VCaP (cell line): ENCODE data around the gene SEC22A.

Source experiments
- H3K27ac ChIP-seq: fragments of 450-650 bp; 2 replicates; pipeline ENCODE4 v1.5.1; 2017
- CTCF ChIP-seq: fragments of 450-650 bp; conservative IDR thresholded peaks from 2 replicates; pipeline ENCODE4 v1.5.1; 2017; ENCODE audit warnings: mild to moderate bottlenecking, moderate library complexity

SEC22A gene

GRCh38 chr3:123300056-123300455 lies 98.3 kb downstream of the SEC22A start:
- H3K27ac ChIP-seq: no peak overlapping the region
- no peak for TF ChIP-seq CTCF

GRCh38 chr3:123300583-123300982 lies 98.8 kb downstream of the SEC22A start:
- H3K27ac ChIP-seq: no peak overlapping the region
- no peak for TF ChIP-seq CTCF

GRCh38 chr3:123301331-123302184 lies 99.8 kb downstream of the SEC22A start:
- TF ChIP-seq CTCF: no peak

GRCh38 chr3:123302961-123303360 lies 101.2 kb downstream of the SEC22A start:
- no peak for TF ChIP-seq CTCF
- no peak overlapping the region for H3K27ac ChIP-seq

More at GRCh38 chr3:123301331-123302184, 99.8 kb downstream of the SEC22A start:
- H3K27ac ChIP-seq: no peak overlapping the region

- no peak overlapping the region for H3K27ac ChIP-seq
- TF ChIP-seq CTCF: no peak
Measured at GRCh38 chr3:123303976-123304560, 102.3 kb downstream of the SEC22A start.

GRCh38 chr3:123305192-123305591 lies 103.4 kb downstream of the SEC22A start:
- TF ChIP-seq CTCF: no peak
- no peak overlapping the region for H3K27ac ChIP-seq

- no peak for TF ChIP-seq CTCF
- H3K27ac ChIP-seq: no peak overlapping the region
Measured at GRCh38 chr3:123307064-123307463, 105.3 kb downstream of the SEC22A start.
